CD14-positive monocyte (primary cell): ENCODE data around the gene CLEC4C. TPM values are rescaled to one million over a fixed set of nuclear protein-coding genes. Genes with fewer than 3 reads are reported as not detected.

Experiments used
- DNase-seq, 3 donors: peaks; one replicate each; pipeline ENCODE4 v3.0.0-alpha.2; 2011 to 2022
- H2AFZ ChIP-seq: 2 replicates; pipeline ENCODE4 v1.6.0; 2012; ENCODE audit warnings: mild to moderate bottlenecking, low read depth, low read length, inconsistent platforms; ENCODE audit not compliant: insufficient read depth, poor library complexity, severe bottlenecking
- H3K27ac ChIP-seq, 2 donors: 1 replicate in 1 of 2; 2 replicates in 1 of 2; pipeline ENCODE4 v1.5.1; 2012 to 2013; ENCODE audit warnings: low read length in 2 of 2, control low read depth in 1 of 2, inconsistent platforms in 1 of 2, low read depth in 1 of 2, mild to moderate bottlenecking in 1 of 2
- H3K27me3 ChIP-seq, 2 donors: one replicate each; pipeline versions ENCODE4 v1.6.0 to v1.6.1; 2011 to 2013; ENCODE audit warnings: low read length in 2 of 2; ENCODE audit not compliant: control insufficient read depth in 2 of 2, insufficient read depth in 2 of 2
- H3K36me3 ChIP-seq, 2 donors: replicated peaks in 1 of 2; 1 replicate in 1 of 2; 2 replicates in 1 of 2; pipeline versions ENCODE4 v1.5.1 to v1.6.1; 2012 to 2013; ENCODE audit warnings: low read length in 2 of 2, control low read depth in 1 of 2, inconsistent platforms in 1 of 2, mild to moderate bottlenecking in 1 of 2; ENCODE audit not compliant: insufficient read depth in 2 of 2, control insufficient read depth in 1 of 2
- H3K4me1 ChIP-seq, 2 donors: 1 replicate in 1 of 2; 2 replicates in 1 of 2; pipeline versions ENCODE4 v1.5.1 to v1.6.1; 2012 to 2013; ENCODE audit warnings: low read length in 2 of 2, control low read depth in 1 of 2, inconsistent platforms in 1 of 2, mild to moderate bottlenecking in 1 of 2, moderate library complexity in 1 of 2; ENCODE audit not compliant: insufficient read depth in 2 of 2, control insufficient read depth in 1 of 2
- H3K4me2 ChIP-seq: replicated peaks from 2 replicates; pipeline ENCODE3; 2012; ENCODE audit warnings: low read length, moderate library complexity, mild to moderate bottlenecking; ENCODE audit not compliant: poor library complexity, severe bottlenecking; ENCODE audit errors: extremely low read depth
- H3K4me3 ChIP-seq, 3 experiments: fragments of 200-600 bp in 1 of 3; sonication (generic) in 1 of 3; replicated peaks in 1 of 3; 1 replicate in 2 of 3; 2 replicates in 1 of 3; pipeline ENCODE4 v1.5.1; 2011 to 2013; ENCODE audit warnings: low read length in 3 of 3, mild to moderate bottlenecking in 3 of 3, control low read depth in 2 of 3, low read depth in 2 of 3, inconsistent platforms in 1 of 3, moderate library complexity in 1 of 3
- H3K79me2 ChIP-seq: 2 replicates; pipeline ENCODE4 v1.6.0; 2012; ENCODE audit warnings: mild to moderate bottlenecking, control low read depth, inconsistent platforms, low read length, moderate library complexity; ENCODE audit not compliant: insufficient read depth
- H3K9ac ChIP-seq: 2 replicates; pipeline ENCODE4 v1.6.0; 2017; ENCODE audit warnings: low read length, mild to moderate bottlenecking; ENCODE audit not compliant: insufficient read depth, poor library complexity, severe bottlenecking
- H3K9me3 ChIP-seq, 2 donors: replicated peaks in 1 of 2; 1 replicate in 1 of 2; 2 replicates in 1 of 2; pipeline versions ENCODE4 v1.5.1 to v1.6.1; 2012 to 2013; ENCODE audit warnings: low read length in 2 of 2, control low read depth in 1 of 2; ENCODE audit not compliant: control insufficient read depth in 1 of 2, insufficient read depth in 1 of 2
- H4K20me1 ChIP-seq: 2 replicates; pipeline ENCODE4 v1.6.0; 2012; ENCODE audit warnings: mild to moderate bottlenecking, low read length, control low read depth, moderate library complexity; ENCODE audit not compliant: insufficient read depth
- H3K27ac Mint-ChIP-seq, 7 donors: one replicate each; pipeline ENCODE4 v1.8.0; 2020; ENCODE audit warnings: mild to moderate bottlenecking in 7 of 7, mixed read lengths in 7 of 7, moderate library complexity in 6 of 7, inconsistent platforms in 2 of 7
- H3K27me3 Mint-ChIP-seq, 3 donors: one replicate each; pipeline ENCODE4 v1.8.0; 2021 to 2022; ENCODE audit warnings: low read depth in 3 of 3, mild to moderate bottlenecking in 3 of 3, mixed read lengths in 3 of 3, moderate library complexity in 3 of 3, inconsistent platforms in 1 of 3
- H3K36me3 Mint-ChIP-seq, 2 donors: one replicate each; pipeline ENCODE4 v1.8.0; 2020; ENCODE audit warnings: mixed read lengths in 2 of 2, inconsistent platforms in 1 of 2, mild to moderate bottlenecking in 1 of 2
- H3K4me1 Mint-ChIP-seq: one replicate; pipeline ENCODE4 v1.8.0; 2020; ENCODE audit warnings: mild to moderate bottlenecking, mixed read lengths
- H3K4me3 Mint-ChIP-seq, 2 donors: one replicate each; pipeline ENCODE4 v1.8.0; 2020; ENCODE audit warnings: mild to moderate bottlenecking in 2 of 2, mixed read lengths in 2 of 2, moderate library complexity in 1 of 2
- H3K9me3 Mint-ChIP-seq, 7 donors: one replicate each; pipeline ENCODE4 v1.8.0; 2020 to 2022; ENCODE audit warnings: mixed read lengths in 7 of 7, mild to moderate bottlenecking in 6 of 7, moderate library complexity in 6 of 7, inconsistent platforms in 2 of 7
- CTCF ChIP-seq: fragments of 200-600 bp; IDR thresholded peaks from one replicate; pipeline ENCODE4 v1.8.0; 2022; ENCODE audit warnings: antibody characterized with exemption, mild to moderate bottlenecking
- WGBS: methylation state at CpG from one replicate; pipeline ENCODE4 v1.1.5; 2013; ENCODE audit warnings: missing lambda C conversion rate; ENCODE audit not compliant: insufficient coverage; 5-methylcytosine and 5-hydroxymethylcytosine counted together
- intact Hi-C, 2 donors: fragments of 100-400 bp; cut with micrococcal nuclease; formaldehyde crosslinking; loops; one replicate each; pipeline versions ENCODE4 v1.15.0 to v1.15.1; 2023
- polyA plus RNA-seq, 3 donors: library from polyadenylated mRNA; depleted of rRNA in 1 of 3; unstranded in 2 of 3; stranded (reverse) in 1 of 3; fragments of 300-500 nt in 2 of 3; fragments of >200 nt in 1 of 3; fragmentation: Illumina TruSeq in 2 of 3; gene quantifications; 1 replicate in 2 of 3; 2 replicates in 1 of 3; pipeline ENCODE4 v1.2.3, GENCODE V29; 2012 to 2021

The CLEC4C gene
- polyA plus RNA-seq, 3 donors = 0.54 to 1.4 TPM; not detected in 1

GRCh38 chr12:7751394-7751793 lies 4.2 kb upstream of the CLEC4C start:
- no peaks in the 10 kb centered on the region for H3K9me3 ChIP-seq
- no peak for TF ChIP-seq CTCF
- H3K4me2 ChIP-seq = no peak overlapping the region
- Mint-ChIP-seq H3K36me3 (no peaks in the 10 kb centered on the region), H3K9me3 (peaks cover 0 to 3% (median 0%) of the 10 kb centered on the region in 7 donors), H3K27ac (no peak overlapping the region), H3K27me3 (peaks cover 0 to 2% (median 0%) of the 10 kb centered on the region in 3 donors), H3K4me3 (no peak overlapping the region), H3K4me1 (peaks cover 50% of the 10 kb centered on the region)
- no peak for DNase-seq
- H3K36me3 ChIP-seq = no peaks in the 10 kb centered on the region
- no peak overlapping the region for H2AFZ ChIP-seq
- peaks cover 24 to 39% of the 10 kb centered on the region in 2 donors for H3K4me1 ChIP-seq
- no peak overlapping the region for H3K9ac ChIP-seq
- H4K20me1 ChIP-seq = no peaks in the 10 kb centered on the region
- no peaks in the 10 kb centered on the region for H3K79me2 ChIP-seq
- no peak overlapping the region for H3K4me3 ChIP-seq
- intact Hi-C loops = no loop called here
- H3K27me3 ChIP-seq = no peaks in the 10 kb centered on the region
- no peak overlapping the region for H3K27ac ChIP-seq
- 90% methylated on average over 19 of the region's 20 CpGs for WGBS

GRCh38 chr12:7750350-7750749 lies 3.2 kb upstream of the CLEC4C start:
- peaks cover 50% of the 10 kb centered on the region for H3K4me1 Mint-ChIP-seq
- Histone ChIP-seq H2AFZ (no peak overlapping the region), H3K27me3 (no peaks in the 10 kb centered on the region), H3K79me2 (no peaks in the 10 kb centered on the region), H3K9ac (no peak overlapping the region), H3K4me2 (no peak overlapping the region), H3K9me3 (no peaks in the 10 kb centered on the region), H3K4me3 (no peak overlapping the region), H3K27ac (no peak overlapping the region), H3K4me1 (peaks cover 24 to 43% of the 10 kb centered on the region in 2 donors), H3K36me3 (no peaks in the 10 kb centered on the region), H4K20me1 (no peaks in the 10 kb centered on the region)
- H3K36me3 Mint-ChIP-seq = no peaks in the 10 kb centered on the region
- no peak overlapping the region for H3K27ac Mint-ChIP-seq
- H3K27me3 Mint-ChIP-seq = peaks cover 0 to 2% (median 1%) of the 10 kb centered on the region in 3 donors
- no peak for TF ChIP-seq CTCF
- intact Hi-C loops = no loop called here
- peaks cover 0 to 5% (median 0%) of the 10 kb centered on the region in 7 donors for H3K9me3 Mint-ChIP-seq
- 95% methylated on average over 3 of the region's 6 CpGs for WGBS
- no peak overlapping the region for H3K4me3 Mint-ChIP-seq
- no peak for DNase-seq
